GM18909 (cell line): ENCODE measurements around the gene ARHGAP25.
A peak's percentile ranks its signal among the peaks of the same experiment; 100 is the strongest.

ENCODE experiments used
- ATAC-seq: cut with Tn5 transposase; IDR thresholded peaks from one replicate; pipeline ENCODE4 v1.9.1; 2021; ENCODE audit warnings: mild to moderate bottlenecking; ENCODE audit not compliant: unreplicated experiment, poor library complexity

Gene ARHGAP25

GRCh38 chr2:68764041-68764805, 29.6 kb downstream of the ARHGAP25 start:
- ATAC-seq: no peak

- no peak for ATAC-seq
These were observed 30.2 kb downstream of the ARHGAP25 start for GRCh38 chr2:68764806-68765311.

GRCh38 chr2:68765739-68766375, 31.2 kb downstream of the ARHGAP25 start:
- peak; percentile 9 for ATAC-seq

GRCh38 chr2:68766376-68766845, 31.8 kb downstream of the ARHGAP25 start:
- peak; percentile 43 for ATAC-seq

GRCh38 chr2:68767031-68767961, 32.7 kb downstream of the ARHGAP25 start:
- peak; percentile 52 for ATAC-seq

GRCh38 chr2:68767996-68768395, 33.4 kb downstream of the ARHGAP25 start:
- ATAC-seq: no peak

- no peak for ATAC-seq
These were observed 33.9 kb downstream of the ARHGAP25 start for GRCh38 chr2:68768461-68768860.

- no peak for ATAC-seq
These were observed 34.3 kb downstream of the ARHGAP25 start for GRCh38 chr2:68768951-68769350.

GRCh38 chr2:68769586-68770270, 35.1 kb downstream of the ARHGAP25 start:
- no peak for ATAC-seq

GRCh38 chr2:68770271-68771111, 35.9 kb downstream of the ARHGAP25 start:
- no peak for ATAC-seq

GRCh38 chr2:68771211-68771751, 36.7 kb downstream of the ARHGAP25 start:
- no peak for ATAC-seq

GRCh38 chr2:68772109-68772508, 37.5 kb downstream of the ARHGAP25 start:
- no peak for ATAC-seq

- peak; percentile 92 for ATAC-seq
These were observed 40.1 kb downstream of the ARHGAP25 start for GRCh38 chr2:68774569-68775271.

- no peak for ATAC-seq
These were observed 40.7 kb downstream of the ARHGAP25 start for GRCh38 chr2:68775272-68775842.

- no peak for ATAC-seq
These were observed 41.5 kb downstream of the ARHGAP25 start for GRCh38 chr2:68776124-68776523.

- ATAC-seq: no peak
These were observed 45.0 kb downstream of the ARHGAP25 start for GRCh38 chr2:68779595-68779994.

- no peak for ATAC-seq
These were observed 49.6 kb downstream of the ARHGAP25 start for GRCh38 chr2:68784188-68784587.

GRCh38 chr2:68784915-68785314, 50.3 kb downstream of the ARHGAP25 start:
- ATAC-seq: no peak
